HS-27A (cell line): ENCODE data around the gene KIF4B.
"Not testable (repeated sequence)": the region's sequence is repeated elsewhere in the genome, so short reads cannot be mapped to it uniquely, and the experiment has no call there.

Source experiments
- DNase-seq: peaks from one replicate; pipeline ENCODE4 v3.0.0-alpha.2; 2012; ENCODE audit warnings: low read depth, missing footprints

The KIF4B gene

GRCh38 chr5:155010881-155011280 lies 2.7 kb upstream of the KIF4B start:
- DNase-seq: no peak

GRCh38 chr5:155015239-155015638 lies 1.7 kb downstream of the KIF4B start:
- DNase-seq: no peak

DNA sequence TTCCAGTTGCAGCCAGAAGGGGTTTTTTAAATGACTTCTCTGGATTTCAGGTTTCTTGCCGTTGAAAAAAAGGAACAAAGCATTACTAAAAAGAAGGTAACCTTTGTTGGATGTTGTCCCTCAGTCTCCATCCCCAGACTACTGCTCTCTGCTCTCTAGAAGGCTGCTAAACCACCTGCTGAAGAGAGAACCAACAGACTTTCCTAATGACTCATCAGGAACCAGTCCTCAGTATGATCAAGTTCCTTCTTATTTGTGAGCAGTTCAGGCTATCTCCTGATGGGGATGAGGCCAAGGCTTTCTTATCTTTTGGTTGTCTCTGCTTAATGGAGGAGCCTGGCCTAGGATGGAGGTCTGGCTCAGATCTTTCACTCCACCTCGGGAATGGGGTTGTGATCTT lies 4.1 kb downstream of the KIF4B start:
- DNase-seq: no peak

GRCh38 chr5:155019601-155020226 lies 6.2 kb downstream of the KIF4B start:
- DNase-seq: no peak

- DNase-seq: no peak
These were observed 8.3 kb downstream of the KIF4B start for GRCh38 chr5:155021842-155022241.

DNA sequence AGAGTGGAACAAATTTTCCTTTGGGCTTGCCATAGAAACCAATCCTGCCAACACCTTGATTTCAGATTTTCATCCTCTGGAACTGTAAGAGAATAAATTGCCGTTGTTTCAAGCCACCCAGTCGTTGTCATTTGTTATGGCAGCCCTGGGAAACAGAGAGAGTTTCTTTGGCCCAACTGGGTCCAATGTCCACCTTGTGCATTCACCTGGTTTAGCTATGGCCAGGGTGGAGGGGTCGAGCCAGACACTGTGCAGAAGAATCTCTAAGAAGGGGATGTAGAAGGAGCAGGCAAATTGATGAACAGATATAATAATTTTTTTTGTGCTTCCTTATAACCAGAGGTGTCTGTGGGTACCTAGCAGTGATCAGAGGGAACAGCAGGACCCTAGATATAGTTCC lies 9.8 kb downstream of the KIF4B start:
- no peak for DNase-seq

DNA sequence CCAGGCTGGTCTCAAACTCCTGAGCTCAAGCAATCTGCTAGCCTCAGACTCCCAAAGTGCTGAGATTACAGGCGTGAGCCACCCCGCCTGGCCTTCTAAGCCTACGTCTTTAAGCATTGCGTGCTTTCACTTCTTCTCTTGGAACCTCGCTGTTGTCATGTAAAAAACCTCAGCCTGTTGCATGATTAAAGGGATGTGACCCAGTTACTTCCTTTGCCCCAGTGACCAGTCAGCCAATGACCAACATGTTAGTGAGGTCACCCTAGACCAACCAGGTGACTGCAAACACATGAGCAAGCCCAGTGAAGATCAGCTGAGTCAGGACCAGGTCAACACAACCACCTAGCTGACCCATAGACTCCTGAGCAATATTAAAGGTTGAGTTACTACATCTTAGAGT lies 10.5 kb downstream of the KIF4B start:
- DNase-seq: no peak

- DNase-seq: no peak
These were observed 12.3 kb downstream of the KIF4B start for GRCh38 chr5:155025895-155026294.

GRCh38 chr5:155027993-155028629 lies 14.6 kb downstream of the KIF4B start:
- DNase-seq: no peak

DNA sequence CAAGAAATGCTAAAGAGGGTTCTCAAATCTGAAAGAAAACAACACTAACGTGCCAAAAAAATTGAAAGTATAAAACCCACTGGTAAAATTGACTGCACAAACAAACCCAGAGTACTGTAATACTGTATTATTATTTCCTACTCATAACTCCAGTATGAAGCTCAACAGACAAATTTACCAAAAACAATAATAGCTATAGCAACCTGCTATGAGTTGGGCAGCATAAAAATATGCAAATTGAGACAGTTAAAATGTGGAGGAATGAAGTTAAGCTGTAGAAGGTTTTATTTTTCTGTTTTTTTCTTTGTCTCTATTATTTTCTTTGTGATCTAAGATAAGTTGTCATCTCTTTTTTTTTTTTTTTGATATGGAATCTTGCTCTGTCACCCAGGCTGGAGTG lies 15.7 kb downstream of the KIF4B start:
- DNase-seq: no peak

DNA sequence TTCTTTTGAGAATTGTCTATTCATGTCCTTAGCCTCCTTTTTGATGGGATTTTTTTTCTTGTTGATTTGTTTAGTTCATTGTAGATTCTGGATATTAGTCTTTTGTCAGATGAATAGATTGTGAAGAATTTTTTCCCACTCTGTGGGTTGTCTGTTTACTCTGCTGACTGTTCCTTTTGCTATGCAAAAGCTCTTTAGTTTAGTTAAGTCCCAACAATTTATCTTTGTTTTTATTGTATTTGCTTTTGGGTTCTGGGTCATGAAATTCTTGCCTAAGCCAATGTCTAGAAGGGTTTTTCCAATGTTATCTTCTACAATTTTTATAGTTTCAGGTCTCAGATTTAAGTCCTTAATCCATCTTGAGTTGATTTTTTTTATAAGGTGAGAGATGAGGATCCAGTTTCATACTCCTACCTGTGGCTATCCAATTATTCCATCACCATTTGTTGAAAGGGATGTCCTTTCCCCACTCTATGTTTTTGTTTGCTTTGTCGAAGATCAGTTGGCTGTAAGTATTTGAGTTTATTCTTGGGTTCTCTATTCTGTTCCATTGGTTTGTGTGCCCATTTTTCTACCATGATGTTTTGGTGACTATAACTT lies 20.7 kb downstream of the KIF4B start:
- DNase-seq: not testable (repeated sequence)

- not testable (repeated sequence) for DNase-seq
These were observed 21.5 kb downstream of the KIF4B start for GRCh38 chr5:155035087-155035486.

- no peak for DNase-seq
These were observed 27.6 kb downstream of the KIF4B start for GRCh38 chr5:155040984-155041653.

GRCh38 chr5:155044591-155044990 lies 31.0 kb downstream of the KIF4B start:
- no peak for DNase-seq

GRCh38 chr5:155046591-155046990 lies 33.0 kb downstream of the KIF4B start:
- no peak for DNase-seq

- DNase-seq: no peak
These were observed 34.3 kb downstream of the KIF4B start for GRCh38 chr5:155047818-155048217.

DNA sequence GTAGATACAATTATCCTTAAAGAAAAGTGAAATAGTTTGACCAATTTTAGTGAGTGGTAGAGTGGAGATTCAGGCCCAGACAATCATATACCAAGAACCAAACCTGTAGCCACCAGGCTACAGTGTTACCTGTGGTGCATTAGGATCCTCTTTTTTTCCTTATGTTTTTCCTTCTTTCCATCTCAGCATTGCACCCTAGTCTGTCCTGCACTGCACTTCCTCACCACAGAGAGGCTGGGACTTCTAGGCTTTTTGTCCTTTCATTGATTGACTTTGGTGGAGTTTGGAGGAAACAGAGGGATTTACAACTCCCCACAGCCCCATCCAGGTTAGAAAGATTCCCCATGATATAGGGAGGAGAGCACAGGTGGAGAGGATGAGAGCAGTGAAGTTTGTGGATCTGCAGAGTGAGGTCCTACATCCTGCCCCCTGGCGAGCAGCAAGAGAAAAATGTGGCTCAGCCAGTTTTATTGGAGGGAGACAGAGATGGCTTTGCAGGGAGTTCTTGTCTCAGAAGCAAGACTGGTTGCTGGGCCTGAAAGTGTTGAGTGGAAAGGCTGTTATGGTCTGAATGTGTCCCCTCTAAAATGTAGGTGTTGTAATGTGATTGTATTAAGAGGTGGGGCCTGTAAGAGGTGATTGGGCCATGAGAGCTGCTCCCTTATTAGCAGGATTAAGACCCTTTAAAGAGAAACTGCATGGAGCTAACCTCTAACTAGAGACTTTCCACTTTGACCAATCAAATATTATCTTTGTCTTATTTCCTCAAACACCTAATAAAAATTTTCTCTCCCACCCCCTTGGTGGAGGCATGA lies 36.2 kb downstream of the KIF4B start:
- DNase-seq: no peak

DNA sequence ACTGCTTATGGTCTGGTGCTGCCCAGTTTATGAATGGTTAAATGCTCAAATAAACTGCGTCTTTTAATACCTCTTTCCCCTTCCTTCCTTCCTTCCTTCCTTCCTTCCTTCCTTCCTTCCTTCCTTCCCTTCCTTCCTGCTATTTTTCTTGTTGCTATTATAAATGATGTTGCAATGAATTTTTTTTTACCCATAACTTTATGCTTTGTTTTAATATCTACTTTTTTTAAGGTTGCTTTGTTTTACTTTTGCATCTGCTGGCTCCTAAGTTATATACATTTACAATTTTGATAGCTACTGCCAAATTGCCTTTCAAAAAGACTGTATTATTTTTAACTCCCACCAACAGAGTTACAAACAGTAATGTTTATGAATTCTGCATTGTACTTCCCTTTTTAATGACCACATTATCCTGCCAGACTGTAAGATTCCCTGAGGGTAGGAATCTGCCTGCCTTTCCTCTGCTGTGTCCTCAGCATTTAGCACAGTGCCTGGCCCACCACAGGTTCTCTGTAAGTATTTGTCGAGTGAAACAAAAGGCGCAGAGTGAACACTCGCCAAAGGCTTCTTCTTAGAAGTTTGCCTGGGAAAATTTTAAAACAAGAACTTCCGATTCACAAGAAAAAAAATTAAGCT lies 36.9 kb downstream of the KIF4B start:
- DNase-seq: no peak

DNA sequence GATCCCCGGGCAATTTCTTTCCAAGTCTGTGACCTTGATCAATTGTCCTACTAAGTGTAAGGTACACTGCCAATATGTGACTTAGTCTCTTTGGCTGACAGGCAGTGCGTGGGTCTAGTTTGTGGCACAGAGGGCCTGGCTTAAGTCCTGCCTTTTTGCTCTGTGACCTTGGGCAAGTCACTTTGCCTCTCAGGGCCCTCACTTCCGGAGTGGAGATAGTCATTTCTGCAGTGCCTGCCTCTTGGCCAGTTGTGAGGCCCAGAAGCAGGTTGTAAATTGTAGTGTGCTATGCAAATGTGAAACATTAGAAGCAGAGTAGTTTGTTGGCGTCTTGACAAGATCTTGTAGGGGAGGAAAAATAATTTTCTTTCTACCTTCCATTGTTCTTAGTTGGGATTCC lies 39.0 kb downstream of the KIF4B start:
- DNase-seq: no peak

DNA sequence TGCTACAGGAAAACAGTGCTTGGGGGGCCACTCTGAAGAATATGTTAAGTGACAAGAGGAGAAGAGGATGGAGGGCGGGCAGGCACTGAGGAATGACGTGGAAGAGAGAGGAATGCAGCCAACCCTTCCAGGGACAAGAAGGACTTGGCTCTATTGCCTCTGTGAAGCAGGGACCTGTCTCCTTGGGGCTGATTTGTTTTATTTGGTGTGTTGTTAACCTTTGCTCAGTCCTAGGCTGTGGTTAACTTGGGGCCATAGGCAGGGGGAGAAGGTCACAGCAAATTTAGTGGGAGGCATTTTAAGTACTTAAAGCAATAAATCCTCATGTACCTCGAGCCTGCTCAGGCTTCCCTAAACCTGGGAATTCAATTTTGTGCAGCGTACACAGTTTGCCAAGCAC lies 39.9 kb downstream of the KIF4B start:
- DNase-seq: no peak

- no peak for DNase-seq
These were observed 43.2 kb downstream of the KIF4B start for GRCh38 chr5:155056644-155057269.
